NB4 (cell line): Measurements from ENCODE around the gene SGMS1.

Experiments
- CTCF ChIP-seq: IDR thresholded peaks from one replicate; pipeline ENCODE4 v1.5.1; 2012; ENCODE audit warnings: low read depth, low read length
- MAX ChIP-seq: IDR thresholded peaks from 2 replicates; pipeline ENCODE4 v1.6.1; 2011; ENCODE audit warnings: low read depth, low read length
- MYC ChIP-seq: IDR thresholded peaks from 2 replicates; pipeline ENCODE4 v1.6.1; 2011; ENCODE audit warnings: low read depth, low read length
- POLR2A ChIP-seq: IDR thresholded peaks from 2 replicates; pipeline ENCODE4 v1.6.1; 2011; ENCODE audit warnings: mild to moderate bottlenecking; ENCODE audit not compliant: insufficient read length; ENCODE audit errors: extremely low read depth

GRCh38 chr10:50516171-50516570 is 107.6 kb downstream of the SGMS1 start:
- no peak for TF ChIP-seq CTCF
- TF ChIP-seq POLR2A: no peak
- no peak for TF ChIP-seq MYC
- no peak for TF ChIP-seq MAX
